H1 (cell line): Measurements from ENCODE around the gene DUSP12. TPM values are rescaled to one million over a fixed set of nuclear protein-coding genes. Genes with fewer than 3 reads are reported as not detected.

Experiments used
- CTCF ChIA-PET: fragments of 300-600 bp; sonication (Branson Sonifier 250); formaldehyde crosslinking; loops from one replicate; lab custom pipeline; 2021; ENCODE audit not compliant: partially characterized antibody; lab: Charles Lee
- POLR2A ChIA-PET: fragments of 300-600 bp; sonication (Branson Sonifier 250); formaldehyde crosslinking; loops from one replicate; lab custom pipeline; 2021; ENCODE audit warnings: inconsistent platforms; ENCODE audit not compliant: partially characterized antibody; lab: Charles Lee
- DNase-seq, 2 experiments: peaks; one replicate each; pipeline versions ENCODE4 v3.0.0 to v3.0.0-alpha.2; 2010 to 2022; ENCODE audit warnings: low spot score in 2 of 2, low read depth in 1 of 2, mixed read lengths in 1 of 2
- FAIRE-seq: peaks from 2 replicates; lab custom pipeline; 2011; peaks lifted over from hg19 to GRCh38; lab: Jason Lieb, UNC
- H2AFZ ChIP-seq: 2 replicates; pipeline ENCODE4 v1.8.1; 2012; ENCODE audit warnings: low read length, inconsistent platforms
- H2AK5ac ChIP-seq: 2 replicates; pipeline ENCODE4 v1.6.1; 2013; ENCODE audit warnings: low read depth, low read length
- H2BK120ac ChIP-seq: replicated peaks from 2 replicates; pipeline ENCODE3; 2013; ENCODE audit warnings: low read depth, low read length, inconsistent platforms
- H2BK12ac ChIP-seq: 2 replicates; pipeline ENCODE4 v1.6.1; 2013; ENCODE audit warnings: low read depth, low read length
- H2BK15ac ChIP-seq: 2 replicates; pipeline ENCODE4 v1.6.1; 2013; ENCODE audit warnings: low read length
- H2BK20ac ChIP-seq: 2 replicates; pipeline ENCODE4 v1.6.1; 2013; ENCODE audit warnings: low read length
- H2BK5ac ChIP-seq: 2 replicates; pipeline ENCODE4 v1.6.1; 2013; ENCODE audit warnings: low read depth, low read length
- H3K14ac ChIP-seq: 2 replicates; pipeline ENCODE4 v1.6.1; 2013; ENCODE audit warnings: inconsistent platforms; ENCODE audit not compliant: insufficient read length
- H3K18ac ChIP-seq: 2 replicates; pipeline ENCODE4 v1.6.1; 2013; ENCODE audit warnings: low read length; ENCODE audit errors: extremely low read depth
- H3K23ac ChIP-seq: 2 replicates; pipeline ENCODE4 v1.6.1; 2013; ENCODE audit warnings: inconsistent platforms; ENCODE audit not compliant: insufficient read length
- H3K23me2 ChIP-seq: 2 replicates; pipeline ENCODE4 v1.6.1; 2013; ENCODE audit warnings: low read depth, low read length
- H3K27ac ChIP-seq: 2 replicates; pipeline ENCODE4 v1.6.1; 2011; ENCODE audit warnings: low read depth, low read length, inconsistent platforms
- H3K27me3 ChIP-seq, 4 experiments: replicated peaks in 1 of 4; 1 replicate in 1 of 4; 2 replicates in 3 of 4; pipeline versions ENCODE4 v1.6.1 to v1.8.1; 2011 to 2013; ENCODE audit warnings: low read length in 3 of 4, mild to moderate bottlenecking in 3 of 4, inconsistent platforms in 2 of 4, mixed read lengths in 2 of 4, moderate library complexity in 1 of 4; ENCODE audit not compliant: control insufficient read depth in 3 of 4, insufficient read depth in 3 of 4; ENCODE audit errors: extremely low read depth in 1 of 4
- H3K36me3 ChIP-seq, 4 experiments: 2 replicates each; pipeline versions ENCODE4 v1.6.1 to v1.8.1; 2011 to 2013; ENCODE audit warnings: mild to moderate bottlenecking in 4 of 4, low read length in 3 of 4, moderate library complexity in 2 of 4, control low read depth in 1 of 4, inconsistent platforms in 1 of 4; ENCODE audit not compliant: insufficient read depth in 4 of 4, control insufficient read depth in 2 of 4
- H3K4ac ChIP-seq: replicated peaks from 2 replicates; pipeline ENCODE3; 2013; ENCODE audit warnings: low read length, low read depth, mixed read lengths, inconsistent platforms; ENCODE audit not compliant: insufficient read length
- H3K4me1 ChIP-seq, 4 experiments: replicated peaks in 1 of 4; 1 replicate in 1 of 4; 2 replicates in 3 of 4; pipeline versions ENCODE4 v1.6.1 to v1.8.1; 2011 to 2013; ENCODE audit warnings: low read length in 3 of 4, inconsistent platforms in 2 of 4, mixed read lengths in 1 of 4; ENCODE audit not compliant: insufficient read depth in 4 of 4, control insufficient read depth in 3 of 4
- H3K4me2 ChIP-seq, 2 experiments: 2 replicates each; pipeline versions ENCODE4 v1.6.1 to v1.8.1; 2011 to 2013; ENCODE audit warnings: low read depth in 2 of 2, low read length in 2 of 2, control low read depth in 1 of 2, inconsistent platforms in 1 of 2, mild to moderate bottlenecking in 1 of 2; ENCODE audit not compliant: insufficient read depth in 1 of 2
- H3K4me3 ChIP-seq, 4 experiments: fragments of 200-600, 300-600 bp in 1 of 4; sonication (generic), shearing (Covaris generic), sonication (Bioruptor Twin) in 1 of 4; 2 replicates each; pipeline versions ENCODE4 v1.5.1 to v1.8.1; 2011 to 2016; ENCODE audit warnings: low read length in 4 of 4, low read depth in 3 of 4, control low read depth in 2 of 4, inconsistent platforms in 2 of 4, mild to moderate bottlenecking in 2 of 4, mixed read lengths in 1 of 4, moderate library complexity in 1 of 4; ENCODE audit not compliant: insufficient read depth in 2 of 4; ENCODE audit errors: extremely low read depth in 1 of 4
- H3K56ac ChIP-seq: replicated peaks from 2 replicates; pipeline ENCODE3; 2013; ENCODE audit warnings: low read depth, mild to moderate bottlenecking, mixed read lengths, low read length, inconsistent platforms; ENCODE audit not compliant: insufficient read length
- H3K79me1 ChIP-seq: 2 replicates; pipeline ENCODE4 v1.6.1; 2013; ENCODE audit warnings: low read depth, low read length, control low read depth
- H3K79me2 ChIP-seq, 2 experiments: 2 replicates each; pipeline versions ENCODE4 v1.6.1 to v1.8.1; 2012 to 2013; ENCODE audit warnings: low read length in 2 of 2, mild to moderate bottlenecking in 2 of 2, inconsistent platforms in 1 of 2; ENCODE audit not compliant: insufficient read depth in 2 of 2, control insufficient read depth in 1 of 2
- H3K9ac ChIP-seq, 4 experiments: replicated peaks in 1 of 4; 1 replicate in 1 of 4; 2 replicates in 3 of 4; pipeline versions ENCODE4 v1.6.1 to v1.8.1; 2011 to 2013; ENCODE audit warnings: low read depth in 3 of 4, low read length in 3 of 4, control low read depth in 2 of 4, mild to moderate bottlenecking in 2 of 4, moderate library complexity in 2 of 4, inconsistent platforms in 1 of 4; ENCODE audit errors: extremely low read depth in 1 of 4
- H3K9me3 ChIP-seq, 2 experiments: 2 replicates each; pipeline versions ENCODE4 v1.6.1 to v1.8.1; 2012 to 2013; ENCODE audit warnings: mild to moderate bottlenecking in 2 of 2, moderate library complexity in 2 of 2, control low read depth in 1 of 2, inconsistent platforms in 1 of 2, low read depth in 1 of 2, low read length in 1 of 2, mixed read lengths in 1 of 2; ENCODE audit not compliant: insufficient read depth in 2 of 2
- H4K20me1 ChIP-seq, 2 experiments: replicated peaks in 1 of 2; 2 replicates each; pipeline versions ENCODE3 to v1.8.1; 2011 to 2013; ENCODE audit warnings: inconsistent platforms in 2 of 2, low read length in 2 of 2, mild to moderate bottlenecking in 1 of 2; ENCODE audit not compliant: insufficient read depth in 2 of 2, control insufficient read depth in 1 of 2
- H4K5ac ChIP-seq: 2 replicates; pipeline ENCODE4 v1.6.1; 2013; ENCODE audit warnings: low read length, low read depth, mixed read lengths, inconsistent platforms; ENCODE audit not compliant: insufficient read length
- H4K8ac ChIP-seq: 2 replicates; pipeline ENCODE4 v1.8.0; 2013; ENCODE audit warnings: mild to moderate bottlenecking, moderate library complexity, low read length, inconsistent platforms; ENCODE audit not compliant: insufficient read depth; ENCODE audit errors: extremely low read depth
- H4K91ac ChIP-seq: replicated peaks from 2 replicates; pipeline ENCODE3; 2013; ENCODE audit warnings: low read length, mixed read lengths, inconsistent platforms; ENCODE audit not compliant: insufficient read length
- BACH1 ChIP-seq: IDR thresholded peaks from 2 replicates; pipeline ENCODE4 v1.6.1; 2012; ENCODE audit warnings: low read length, improper control_type of control experiment
- CBX5 ChIP-seq: fragments of 300-800, 300-1000 bp; sonication (generic); IDR thresholded peaks from 2 replicates; pipeline ENCODE4 v1.7.1; 2016; ENCODE audit warnings: antibody characterized with exemption, low read length, low read depth
- CBX8 ChIP-seq: fragments of 300-800, 300-1000 bp; sonication (generic); IDR thresholded peaks from 2 replicates; pipeline ENCODE4 v1.7.1; 2016; ENCODE audit warnings: low read depth, low read length, borderline replicate concordance
- EGR1 ChIP-seq: IDR thresholded peaks from 2 replicates; pipeline ENCODE4 v1.6.1; 2011; ENCODE audit warnings: low read depth, low read length, borderline replicate concordance
- GABPA ChIP-seq: IDR thresholded peaks from 2 replicates; pipeline ENCODE4 v1.6.1; 2011; ENCODE audit warnings: mild to moderate bottlenecking, low read length, moderate library complexity, borderline replicate concordance; ENCODE audit not compliant: insufficient read depth
- HDAC2 ChIP-seq, 2 experiments: fragments of 300-600 bp in 1 of 2; sonication (generic) in 1 of 2; IDR thresholded peaks; 2 replicates each; pipeline ENCODE4 v1.6.1; 2011 to 2012; ENCODE audit warnings: low read depth in 2 of 2, low read length in 2 of 2, mild to moderate bottlenecking in 2 of 2, moderate library complexity in 2 of 2, borderline replicate concordance in 1 of 2, inconsistent platforms in 1 of 2
- JUND ChIP-seq: IDR thresholded peaks from 2 replicates; pipeline ENCODE4 v1.6.1; 2011; ENCODE audit warnings: mild to moderate bottlenecking, improper control_type of control experiment, low read length
- KDM1A ChIP-seq: fragments of 200-600, 300-600 bp; sonication (generic); IDR thresholded peaks from 2 replicates; pipeline ENCODE4 v1.7.1; 2016; ENCODE audit warnings: mild to moderate bottlenecking, low read length, borderline replicate concordance
- MAFK ChIP-seq: IDR thresholded peaks from 2 replicates; pipeline ENCODE4 v1.6.1; 2012; ENCODE audit warnings: low read depth, mild to moderate bottlenecking, improper control_type of control experiment, low read length
- MAX ChIP-seq: IDR thresholded peaks from 2 replicates; pipeline ENCODE4 v1.6.1; 2012; ENCODE audit warnings: inconsistent platforms
- SIRT6 ChIP-seq: IDR thresholded peaks from one replicate; pipeline ENCODE4 v1.7.1; 2012; ENCODE audit warnings: low read length, inconsistent platforms
- TCF12 ChIP-seq: IDR thresholded peaks from 2 replicates; pipeline ENCODE4 v1.6.1; 2011; ENCODE audit warnings: low read depth, mild to moderate bottlenecking, low read length
- WGBS, 2 experiments: shearing (Covaris generic) in 1 of 2; methylation state at CpG; one replicate each; pipeline versions ENCODE4 v1.1.6 to v1.1.7; 2013 to 2015; ENCODE audit warnings: low lambda C conversion rate in 2 of 2, mixed read lengths in 2 of 2, inconsistent platforms in 1 of 2, low coverage in 1 of 2, missing lambda C conversion rate in 1 of 2; ENCODE audit not compliant: insufficient replicate concordance in 2 of 2, insufficient coverage in 1 of 2, insufficient read length in 1 of 2; ENCODE audit errors: extremely low coverage in 1 of 2, missing lambda C conversion rate in 1 of 2; 5-methylcytosine and 5-hydroxymethylcytosine counted together
- polyA plus RNA-seq, 7 experiments: library from polyadenylated mRNA; depleted of rRNA in 3 of 7; stranded (reverse) in 5 of 7; unstranded in 2 of 7; fragments of >200 nt in 5 of 7; fragments of 200-250 nt in 2 of 7; gene quantifications; 1 replicate in 5 of 7; 2 replicates in 1 of 7; 4 replicates in 1 of 7; pipeline versions ENCODE4 v1.2.1 to v1.2.3, GENCODE V29; 2011 to 2013; ENCODE audit warnings: missing spikeins in 2 of 7, mixed read lengths in 2 of 7
- total RNA-seq: library from RNA; stranded (reverse); fragmentation: NEBNext Ultra II Directional; extraction: Animal tissue kit (Norgen Biotek cat#: 25700); gene quantifications from 2 replicates; pipeline ENCODE4 v1.2.1, GENCODE V29; 2021

DUSP12 gene
- total and polyA plus RNA-seq, 2 of the 8 experiments (the other 6 are each of a cell fraction or from before 2014, with no cell fraction given) = 27.6 to 33.9 TPM

GRCh38 chr1:161707503-161707902, 42.1 kb upstream of the DUSP12 start:
- Histone ChIP-seq H3K9ac (no peak overlapping the region), H3K4ac (no peak overlapping the region), H3K36me3 (no peaks in the 10 kb centered on the region), H4K91ac (no peak overlapping the region), H3K14ac (no peak overlapping the region), H3K27ac (no peak overlapping the region), H4K8ac (no peak overlapping the region), H2AFZ (no peak overlapping the region), H3K18ac (no peak overlapping the region), H2BK20ac (no peak overlapping the region), H2BK5ac (no peak overlapping the region), H3K56ac (no peak overlapping the region), H3K79me1 (no peaks in the 10 kb centered on the region), H2AK5ac (no peak overlapping the region), H2BK12ac (no peak overlapping the region), H3K4me2 (no peak overlapping the region), H4K20me1 (no peaks in the 10 kb centered on the region), H3K4me3 (no peak overlapping the region), H3K9me3 (no peaks in the 10 kb centered on the region), H3K23ac (no peak overlapping the region), H3K27me3 (peaks cover 0 to 2% (median 0%) of the 10 kb centered on the region in 4 experiments; a peak in 1 of 7 replicates), H3K79me2 (no peaks in the 10 kb centered on the region), H3K23me2 (no peaks in the 10 kb centered on the region), H3K4me1 (no peaks in the 10 kb centered on the region), H2BK15ac (no peak overlapping the region), H4K5ac (no peak overlapping the region), H2BK120ac (no peak overlapping the region)
- POLR2A ChIA-PET = interaction anchor here (1.7 kb wide), 1 partner anchor 19 kb away, joined by 7 read pairs; no protein-coding TSS in a partner anchor
- FAIRE-seq = no peak
- DNase-seq = no peak
- CTCF ChIA-PET = interaction anchor here (0.9 to 1.6 kb wide), 2 partner anchors 14 to 18 kb away, joined by 3 to 4 read pairs; no protein-coding TSS in a partner anchor
- no peak for TF ChIP-seq KDM1A
- TF ChIP-seq HDAC2 (IDR thresholded peaks at IDR 0.05; ENCODE audit: borderline replicate concordance in 1 of 2, low read depth in 2 of 2, low read length in 2 of 2) = no peak
- no peak for TF ChIP-seq CBX8
- TF ChIP-seq CBX5 = no peak
- TF ChIP-seq EGR1 = no peak
- TF ChIP-seq MAX = no peak
- no peak for TF ChIP-seq GABPA
- TF ChIP-seq SIRT6 = no peak
- TF ChIP-seq MAFK = no peak
- TF ChIP-seq TCF12 = no peak
- TF ChIP-seq JUND = no peak
- TF ChIP-seq BACH1 = no peak
- 93% methylated on average over 2 of the region's 2 CpGs; no CpG with 5 or more reads in 1 of the 2 experiments for WGBS, 2 experiments
